CD1c-positive myeloid dendritic cell (primary cell): ENCODE measurements around the gene AFF3.
"Not testable (repeated sequence)": the region's sequence is repeated elsewhere in the genome, so short reads cannot be mapped to it uniquely, and the experiment has no call there.

Experiments used
- DNase-seq: peaks from one replicate; pipeline ENCODE4 v3.0.0-alpha.2; 2016; ENCODE audit errors: extremely low spot score

The AFF3 gene

DNA sequence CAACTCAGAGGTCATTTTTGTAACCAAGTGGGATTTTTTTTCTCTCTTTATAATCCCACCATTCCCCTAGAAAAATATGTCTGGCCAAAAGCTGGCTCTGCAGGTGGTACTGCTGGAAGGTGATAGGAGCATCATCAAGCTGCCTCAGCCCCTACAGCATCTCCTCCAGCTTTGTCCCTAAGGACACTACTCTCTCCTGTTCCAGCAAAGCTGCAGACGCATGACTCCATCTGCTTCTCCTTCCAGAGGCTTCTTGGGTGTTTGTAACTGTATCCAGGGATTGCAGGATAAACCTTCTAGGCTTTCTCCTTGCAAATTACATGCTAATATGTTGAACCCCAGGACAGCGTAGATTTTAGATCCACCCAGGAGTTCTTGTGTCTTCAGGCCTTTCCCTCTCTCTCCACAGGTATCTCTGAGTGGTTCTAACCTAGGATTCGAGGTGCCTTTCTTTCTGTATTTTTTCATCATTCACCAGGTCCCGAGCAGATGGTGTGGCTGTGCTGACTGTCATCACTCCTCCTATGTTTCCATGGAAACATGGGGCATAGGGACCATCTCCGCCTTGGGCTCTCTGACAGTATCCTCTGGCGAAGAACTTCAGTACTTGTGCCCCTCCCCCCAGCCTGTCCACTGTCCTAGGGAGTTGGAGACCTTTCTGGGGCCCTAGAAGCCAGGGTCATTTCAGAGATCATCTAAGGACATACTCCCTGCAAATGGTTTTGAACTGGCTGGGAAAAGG, 34.3 kb downstream of the AFF3 start:
- no peak for DNase-seq

- no peak for DNase-seq
Observed at GRCh38 chr2:100107440-100107839, 35.0 kb downstream of the AFF3 start.

DNA sequence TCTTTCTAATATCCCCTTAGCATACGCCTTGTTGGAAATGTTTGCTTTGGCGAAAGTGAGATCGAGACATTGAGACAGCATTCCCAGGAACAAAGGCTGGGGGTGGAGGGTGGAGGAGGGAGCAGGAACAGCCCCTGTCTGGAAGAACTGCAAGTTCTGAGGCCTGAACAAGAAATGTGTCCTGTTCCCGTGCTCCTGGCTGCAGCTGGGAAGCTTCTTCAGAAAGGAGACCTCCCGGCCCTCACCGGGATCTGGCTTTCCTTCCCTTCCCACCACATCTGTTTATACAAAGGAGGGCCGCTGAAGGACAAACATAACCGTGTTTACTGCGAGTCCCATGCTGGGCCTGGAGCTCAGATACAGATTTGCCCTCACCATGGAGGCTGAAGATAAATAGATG, 35.9 kb downstream of the AFF3 start:
- DNase-seq = no peak

- DNase-seq = no peak
Observed at GRCh38 chr2:100105678-100106054, 36.7 kb downstream of the AFF3 start.

DNA sequence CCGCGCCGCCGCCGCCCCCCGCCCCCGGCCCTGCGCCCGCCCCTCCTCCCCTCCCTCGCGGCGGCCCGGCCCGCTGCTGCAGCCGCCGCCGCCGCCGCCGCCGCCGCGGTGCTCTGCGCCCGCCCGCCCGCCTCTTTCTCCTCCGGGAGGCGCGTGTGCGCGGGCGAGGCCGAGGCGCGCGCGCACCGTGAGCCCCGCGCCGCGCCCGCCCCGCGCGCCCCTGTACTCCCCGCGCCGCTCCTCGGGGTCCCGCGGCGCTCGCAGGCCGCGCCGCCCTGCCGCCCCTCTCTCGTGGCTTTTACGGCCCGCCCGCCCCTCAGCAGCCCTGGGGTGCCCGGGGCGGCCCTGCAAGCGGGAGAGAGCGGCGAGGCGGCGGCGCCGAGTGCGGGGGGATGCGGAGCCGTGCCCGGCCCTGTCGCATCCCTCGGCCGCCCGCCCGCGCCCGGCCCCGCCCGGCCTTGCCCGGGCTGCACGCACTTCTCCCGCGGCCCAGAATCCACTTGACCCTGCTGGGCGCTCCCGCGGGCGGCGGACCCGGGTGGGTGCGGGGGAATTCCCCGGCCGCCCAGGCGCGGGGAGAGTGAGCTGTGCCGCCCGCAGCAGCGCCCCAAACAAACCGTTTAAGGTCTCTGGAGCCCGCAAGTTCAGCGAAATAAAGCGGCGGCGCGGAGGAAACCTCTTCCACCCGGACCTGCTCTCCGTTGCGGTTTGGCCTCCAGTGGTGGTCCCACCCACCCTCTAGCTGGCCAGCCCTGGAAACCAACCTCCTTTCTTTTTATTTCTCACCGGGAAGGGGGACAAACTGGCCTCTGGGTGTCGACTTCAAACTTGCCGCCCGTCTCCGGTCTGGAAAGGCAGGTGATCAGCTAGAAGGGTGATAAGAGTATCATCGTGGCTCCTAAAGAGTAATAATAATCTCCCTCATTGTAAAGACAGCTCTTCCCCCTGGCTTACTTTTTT, 37.4 kb downstream of the AFF3 start:
- DNase-seq = peak; percentile 30

DNA sequence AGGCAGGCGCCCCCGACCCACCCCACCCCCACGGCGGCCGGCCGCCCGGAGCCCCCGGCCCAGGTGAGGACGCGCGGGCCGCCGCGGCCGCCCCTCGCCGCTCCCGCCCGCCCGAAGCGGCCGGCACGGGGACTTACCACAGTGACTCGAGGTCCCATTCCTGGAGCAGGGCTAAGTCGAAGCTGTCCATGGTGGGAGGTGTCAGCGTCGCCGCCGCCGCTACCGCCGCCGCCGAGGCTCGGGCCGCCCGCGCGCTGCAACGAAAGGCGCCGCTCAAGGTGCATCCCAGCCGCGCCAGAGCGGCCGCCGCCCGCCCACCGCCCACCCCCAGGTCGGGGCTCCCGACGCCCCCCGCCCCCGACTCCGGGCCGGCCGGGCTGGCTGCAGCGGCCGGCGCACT, 38.1 kb downstream of the AFF3 start:
- not testable (repeated sequence) for DNase-seq

- DNase-seq = not testable (repeated sequence)
Observed at GRCh38 chr2:100103527-100104252, 38.7 kb downstream of the AFF3 start.

DNA sequence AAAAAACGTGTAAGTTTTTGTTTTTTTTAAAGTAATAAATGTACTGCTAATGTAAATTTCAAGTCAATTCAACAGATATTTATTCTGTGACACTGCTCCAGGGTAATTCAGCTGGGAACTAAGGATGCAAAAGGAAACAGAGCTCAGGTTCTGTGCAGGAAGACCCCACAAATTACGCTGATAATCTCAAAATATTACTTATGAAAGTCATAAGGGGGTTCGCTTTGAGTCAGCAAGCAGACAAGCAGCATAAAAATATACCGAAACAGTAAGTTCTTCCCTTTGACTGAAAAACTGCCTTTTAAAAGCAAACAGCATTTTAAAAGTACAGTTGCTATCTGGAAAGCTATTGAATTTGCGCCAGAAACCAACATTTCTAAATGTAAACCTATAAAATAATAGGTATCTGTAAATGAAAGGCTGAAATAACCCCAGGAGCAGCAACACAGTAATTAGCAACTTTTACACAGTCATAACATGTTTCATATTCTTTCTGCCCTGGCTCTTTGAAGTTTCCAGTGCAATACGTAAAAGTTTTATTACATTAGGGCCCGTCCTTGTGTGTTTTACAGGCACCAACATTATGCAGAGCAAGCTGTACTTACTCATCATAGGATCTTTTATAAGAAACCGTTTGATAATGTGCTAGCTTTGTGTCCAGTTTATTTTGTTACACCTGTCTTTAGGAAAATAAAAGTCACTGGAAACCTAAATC, 39.8 kb downstream of the AFF3 start:
- not testable (repeated sequence) for DNase-seq

DNA sequence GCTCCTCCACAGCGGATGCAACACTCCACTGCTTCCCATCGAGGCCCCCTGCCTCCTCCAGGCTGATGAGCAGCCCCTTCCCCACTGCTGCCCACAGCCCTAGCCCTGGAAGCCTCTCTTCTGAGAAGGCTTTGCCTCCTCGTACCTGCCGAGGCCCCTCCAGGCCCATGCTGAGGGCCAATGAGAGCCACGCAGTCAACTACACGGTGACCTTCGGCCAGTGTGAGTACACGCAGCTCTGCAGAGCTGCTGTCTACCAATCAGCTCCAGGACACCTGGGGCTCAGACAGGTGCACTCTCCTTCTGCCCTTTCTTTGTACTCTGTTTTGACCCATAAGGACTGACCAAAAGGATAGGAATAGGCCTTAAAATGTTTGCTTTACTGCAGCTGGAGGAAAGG, 43.5 kb downstream of the AFF3 start:
- DNase-seq = not testable (repeated sequence)

DNA sequence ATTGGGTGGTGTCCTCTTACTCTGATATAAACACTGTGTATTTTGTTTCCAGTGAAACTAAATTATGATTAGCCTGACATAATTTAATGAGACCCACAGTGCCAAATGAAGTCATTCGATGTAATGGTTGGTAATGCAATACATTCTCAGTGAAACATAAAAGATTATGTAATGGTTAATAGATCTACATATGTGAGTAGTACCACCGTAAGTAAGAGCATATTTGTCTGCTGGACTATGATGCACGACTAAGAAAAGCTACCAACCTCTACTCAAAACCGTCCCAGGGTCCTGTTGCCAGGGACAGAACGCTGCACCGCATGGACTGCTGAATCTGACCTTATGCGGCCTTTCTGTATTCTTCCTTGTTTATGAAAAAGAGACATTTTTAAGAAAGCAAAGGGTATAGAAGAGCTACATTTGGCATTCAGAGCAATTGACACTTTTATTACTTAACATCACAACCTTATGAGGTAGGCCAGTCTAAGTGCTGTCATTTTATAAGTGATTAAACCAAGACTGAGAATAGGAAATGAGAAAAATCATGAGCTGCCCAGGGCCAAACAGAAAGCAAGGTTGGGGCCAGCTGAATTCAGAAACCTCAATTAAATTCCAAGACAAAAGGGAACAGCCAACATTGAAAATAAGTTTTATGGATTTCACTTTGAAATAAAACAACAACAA, 44.6 kb downstream of the AFF3 start:
- DNase-seq = not testable (repeated sequence)

DNA sequence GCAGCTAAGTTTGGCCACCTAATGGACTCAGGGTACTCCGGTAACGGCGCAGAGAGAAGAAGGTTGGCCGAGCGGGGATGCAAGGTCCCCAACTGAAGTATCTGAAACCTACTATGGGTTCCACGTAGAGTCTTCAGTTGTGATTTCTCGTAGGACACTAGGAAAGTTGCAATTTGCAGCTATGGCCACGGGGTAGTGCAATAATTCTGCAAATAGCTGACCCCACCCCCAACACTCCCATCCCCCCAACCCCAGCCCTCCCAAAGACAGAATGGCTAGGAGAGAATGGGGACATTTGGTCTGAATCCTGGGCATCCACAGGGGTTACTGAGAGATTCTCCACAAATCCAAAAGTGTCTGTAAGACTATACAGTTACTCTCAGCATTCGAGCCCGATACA, 46.5 kb downstream of the AFF3 start:
- DNase-seq = not testable (repeated sequence)

- not testable (repeated sequence) for DNase-seq
Observed at GRCh38 chr2:100091807-100092206, 50.6 kb downstream of the AFF3 start.

GRCh38 chr2:100085744-100086143, 56.6 kb downstream of the AFF3 start:
- not testable (repeated sequence) for DNase-seq

DNA sequence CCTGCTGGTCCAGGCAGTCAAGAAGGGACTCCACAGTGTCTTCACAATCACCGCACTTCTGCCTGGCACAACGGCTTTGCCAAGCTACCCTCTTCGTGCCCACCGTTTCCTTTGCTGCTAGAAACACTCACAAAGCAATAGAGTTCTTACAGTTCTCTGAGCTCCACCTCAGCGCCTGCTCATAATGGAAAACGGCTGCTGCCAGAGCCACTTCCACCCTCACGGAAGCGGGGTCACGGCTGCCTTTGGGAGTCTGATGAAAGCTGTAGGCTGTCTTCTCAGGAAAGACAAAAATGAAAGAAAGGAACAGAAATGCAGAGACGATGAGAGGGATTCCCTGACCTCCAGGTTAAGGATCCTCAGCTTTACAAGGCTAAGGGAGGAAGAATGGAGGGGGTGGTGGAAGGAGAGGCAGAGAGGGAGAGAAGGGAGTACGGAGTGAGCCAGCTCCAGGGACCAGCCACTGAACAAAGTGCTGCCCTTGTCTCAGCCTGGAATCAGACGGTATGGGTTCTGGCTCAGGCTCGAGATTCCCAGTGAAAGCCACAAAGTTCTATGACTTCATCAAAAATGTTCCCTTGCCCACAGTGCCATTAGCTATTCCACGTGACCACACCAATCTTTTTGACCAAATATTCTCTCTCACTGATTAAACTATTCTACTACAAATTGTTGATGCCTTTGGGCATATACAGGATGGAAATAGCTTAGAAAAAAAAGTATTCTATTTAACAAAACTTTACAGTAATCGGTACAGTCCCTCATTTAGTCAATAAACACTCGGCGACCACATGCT, 58.8 kb downstream of the AFF3 start:
- not testable (repeated sequence) for DNase-seq

DNA sequence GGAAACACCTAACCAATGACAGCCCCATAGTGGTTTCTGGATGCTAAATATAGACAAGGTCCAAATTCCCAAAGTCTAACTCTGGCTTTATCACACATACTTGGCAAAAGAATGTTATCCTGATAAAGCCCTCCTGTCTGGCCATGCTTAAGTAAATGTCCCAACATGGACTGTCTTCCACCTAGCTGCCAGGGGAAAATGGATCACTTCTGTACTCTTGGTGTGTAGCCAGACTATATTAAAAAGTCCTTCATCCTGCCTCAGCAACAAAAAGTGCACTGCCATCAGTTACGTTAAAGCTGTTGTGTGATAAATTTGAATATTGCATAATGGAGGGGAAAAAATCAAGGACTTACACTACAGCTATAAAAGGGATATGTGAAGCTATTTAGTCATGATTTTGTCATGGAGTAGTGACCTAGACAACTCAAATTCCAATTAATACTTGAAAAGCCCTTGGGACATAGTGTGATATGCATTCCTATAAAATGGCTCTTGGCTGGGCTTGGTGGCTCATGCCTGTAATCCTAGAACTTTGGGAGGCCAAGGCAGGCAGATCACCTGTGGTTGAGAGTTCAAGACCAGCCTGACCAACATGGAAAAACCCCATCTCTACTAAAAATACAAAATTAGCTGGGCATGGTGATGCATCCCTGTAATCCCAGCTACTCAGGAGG, 60.0 kb downstream of the AFF3 start:
- DNase-seq = not testable (repeated sequence)

GRCh38 chr2:100077935-100078334, 64.5 kb downstream of the AFF3 start:
- DNase-seq = no peak

- peak; percentile 30 for DNase-seq
Observed at GRCh38 chr2:100077456-100077855, 64.9 kb downstream of the AFF3 start.

GRCh38 chr2:100075532-100075931, 66.9 kb downstream of the AFF3 start:
- DNase-seq = no peak

- no peak for DNase-seq
Observed at GRCh38 chr2:100073110-100073509, 69.3 kb downstream of the AFF3 start.
